HG03442 (cell line): ENCODE measurements around the gene RASSF1.

Experiments used
- ATAC-seq: cut with Tn5 transposase; IDR thresholded peaks from one replicate; pipeline ENCODE4 v1.9.1; 2021; ENCODE audit warnings: mild to moderate bottlenecking, moderate library complexity; ENCODE audit not compliant: unreplicated experiment

RASSF1 gene

GRCh38 chr3:50345586-50346234, 5.1 kb upstream of the RASSF1 start, which contains the start of gene ZMYND10:
Gene ZMYND10, minus strand, starts transcription at chr3:50345732. Its CDS starts 153 bp downstream, at chr3:50345579.
- ATAC-seq, result no peak

- ATAC-seq, result no peak
These were observed 4.4 kb upstream of the RASSF1 start for GRCh38 chr3:50345008-50345407.

GRCh38 chr3:50342813-50343633, 2.4 kb upstream of the RASSF1 start:
- no peak for ATAC-seq

- no peak for ATAC-seq
These were observed 1.5 kb upstream of the RASSF1 start for GRCh38 chr3:50341996-50342650.

GRCh38 chr3:50341537-50341936, 901 bp upstream of the RASSF1 start:
- ATAC-seq, result no peak

- ATAC-seq, result no peak
These were observed 539 bp downstream of the RASSF1 start for GRCh38 chr3:50340147-50340447.

GRCh38 chr3:50339485-50340146, 1.0 kb downstream of the RASSF1 start:
- ATAC-seq, result no peak

- ATAC-seq, result no peak
These were observed 1.7 kb downstream of the RASSF1 start for GRCh38 chr3:50338965-50339364.

GRCh38 chr3:50337175-50337861, 3.3 kb downstream of the RASSF1 start:
- peak; percentile 75 for ATAC-seq

- peak; percentile 25 for ATAC-seq
These were observed 4.0 kb downstream of the RASSF1 start for GRCh38 chr3:50336452-50337174.

- ATAC-seq, result no peak
These were observed 6.1 kb downstream of the RASSF1 start for GRCh38 chr3:50334339-50335075.

GRCh38 chr3:50333744-50334328, 6.8 kb downstream of the RASSF1 start:
- no peak for ATAC-seq

- no peak for ATAC-seq
These were observed 9.2 kb downstream of the RASSF1 start for GRCh38 chr3:50331364-50331907.

GRCh38 chr3:50330330-50330729, 10.3 kb downstream of the RASSF1 start:
- ATAC-seq, result no peak

- ATAC-seq, result peak; percentile 87
These were observed 12.5 kb downstream of the RASSF1 start, which contains the start of gene TUSC2 for GRCh38 chr3:50327943-50328691. Gene TUSC2, minus strand, starts transcription at chr3:50328223. Its CDS starts 124 bp downstream, at chr3:50328099.

GRCh38 chr3:50327129-50327528, 13.5 kb downstream of the RASSF1 start:
- ATAC-seq, result no peak

GRCh38 chr3:50326182-50326541, 14.5 kb downstream of the RASSF1 start:
- ATAC-seq, result no peak
